Measurements from ENCODE around the gene RAB37.

Gene RAB37

DNA sequence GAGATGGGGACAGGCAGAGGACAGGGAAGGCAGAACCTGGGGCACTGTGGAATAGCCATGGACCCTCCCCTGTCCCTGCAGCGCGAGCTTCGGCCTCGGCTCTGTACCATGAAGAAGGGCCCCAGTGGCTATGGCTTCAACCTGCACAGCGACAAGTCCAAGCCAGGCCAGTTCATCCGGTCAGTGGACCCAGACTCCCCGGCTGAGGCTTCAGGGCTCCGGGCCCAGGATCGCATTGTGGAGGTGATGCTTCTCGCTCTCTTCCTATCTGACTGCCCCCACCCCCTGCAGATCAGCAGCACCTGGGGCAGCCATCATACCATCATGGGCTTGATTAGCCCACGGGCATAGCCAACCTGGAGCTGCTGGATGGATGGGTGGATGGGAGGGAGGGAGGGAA, 24.9 kb downstream of the RAB37 start:
- DNase-seq (ENCODE audit: low read depth) = no peak

DNA sequence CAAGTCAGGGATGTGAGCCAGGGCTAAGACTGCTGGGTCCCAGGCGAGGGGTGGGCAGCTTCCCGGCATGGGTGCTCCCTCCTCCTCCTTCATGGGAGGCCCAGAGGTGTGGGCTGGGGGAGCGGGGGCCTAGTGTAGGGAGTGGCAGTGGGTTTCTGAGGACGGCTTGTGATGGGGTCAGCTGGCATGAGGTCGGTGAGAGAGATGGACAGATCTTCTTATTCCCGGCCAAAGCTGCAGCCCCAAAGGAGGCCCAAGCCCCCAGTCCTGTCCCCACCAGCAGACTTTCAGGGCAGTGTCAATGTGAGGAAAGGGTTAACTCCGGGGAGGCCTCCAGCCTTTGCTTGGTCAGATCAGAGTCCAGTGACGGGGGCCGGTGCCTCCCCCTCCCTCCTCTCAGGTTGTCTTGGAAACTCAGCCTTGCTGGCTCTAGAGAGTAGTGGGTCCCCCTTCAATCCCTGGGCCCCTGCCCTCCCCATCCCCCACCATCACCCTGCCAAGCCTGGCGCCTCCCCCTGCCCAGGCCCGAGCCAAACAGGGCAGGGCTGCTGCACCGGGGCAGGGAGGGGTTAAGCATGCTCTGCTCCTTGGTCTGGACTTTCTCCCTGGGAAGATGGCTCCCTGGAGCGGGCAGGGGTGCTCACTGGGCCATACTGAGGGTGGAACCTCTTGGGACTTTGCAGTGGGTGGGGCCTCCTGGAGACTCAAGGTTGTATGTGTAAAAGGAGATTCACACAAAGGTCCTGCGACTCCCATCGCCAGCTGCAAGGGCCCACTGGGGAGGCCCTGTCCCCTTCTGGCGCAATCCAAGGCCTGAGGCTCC, 26.7 kb downstream of the RAB37 start:
- DNase-seq (ENCODE audit: low read depth) = no peak

DNA sequence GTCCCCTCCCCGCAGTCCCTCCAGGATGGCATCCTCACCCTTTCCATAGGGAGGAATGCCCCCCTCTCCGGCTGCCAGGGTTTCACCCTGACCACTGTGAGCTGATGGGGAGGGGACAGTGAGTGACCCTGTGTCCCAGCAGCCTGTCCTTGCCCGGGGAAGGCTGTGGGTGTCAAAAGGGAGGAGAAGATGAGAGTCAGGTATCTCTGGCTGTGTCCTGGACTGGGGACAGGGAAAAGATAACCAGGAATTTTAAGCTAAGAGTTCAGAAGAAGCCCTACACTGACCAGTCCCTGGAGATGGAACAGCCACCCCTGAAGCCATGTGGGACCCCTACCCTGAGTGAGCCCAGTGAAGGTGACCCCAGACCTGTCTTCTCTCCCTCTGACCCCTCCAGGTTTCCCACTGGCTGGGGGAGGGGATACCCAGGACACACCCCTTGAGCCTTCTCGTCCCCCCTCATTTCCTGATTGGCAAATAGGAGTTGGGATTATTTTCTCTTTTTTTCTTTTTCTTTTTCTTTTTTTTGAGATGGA, 27.8 kb downstream of the RAB37 start:
- no peak for DNase-seq (ENCODE audit: low read depth)

DNA sequence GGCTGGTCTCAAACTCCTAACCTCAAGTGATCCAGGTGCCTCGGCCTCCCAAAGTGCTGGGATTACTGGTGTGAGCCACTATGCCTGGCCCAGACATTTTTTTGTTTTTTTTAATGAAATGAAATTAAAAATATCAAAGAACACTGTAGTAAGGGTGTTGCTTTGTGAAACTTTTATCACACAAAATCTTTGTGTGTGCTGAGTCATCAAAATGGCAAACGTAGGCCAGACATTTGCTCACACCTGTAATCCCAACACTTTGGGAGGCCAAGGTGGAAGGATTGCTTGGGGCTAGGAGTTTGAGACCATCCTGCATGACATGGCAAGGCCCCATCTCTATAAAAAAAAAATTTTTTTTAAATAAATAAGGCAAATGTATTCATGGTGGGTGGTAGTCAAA, 29.4 kb downstream of the RAB37 start:
- no peak for DNase-seq (ENCODE audit: low read depth)

DNA sequence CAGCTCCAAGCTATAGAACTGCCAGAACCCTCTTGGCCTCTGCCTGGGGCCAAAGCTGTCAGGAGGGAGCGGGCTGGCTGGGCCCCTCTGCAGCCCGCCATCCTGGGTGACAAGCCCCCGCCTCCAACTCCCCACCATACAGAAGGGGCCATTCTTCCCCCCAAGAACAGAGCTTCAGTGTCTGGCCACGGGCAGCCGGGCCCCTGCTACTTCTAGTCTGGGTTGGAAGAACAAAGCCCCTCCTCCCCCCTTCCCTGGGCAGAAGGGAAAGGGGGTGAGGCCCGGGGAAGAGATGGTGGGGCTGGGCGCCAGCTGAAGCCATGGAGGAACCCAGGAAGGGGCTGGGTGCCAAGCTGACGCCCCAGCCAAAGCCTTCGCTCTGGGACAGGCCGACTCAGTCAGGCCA, 30.1 kb downstream of the RAB37 start:
- no peak for DNase-seq (ENCODE audit: low read depth)

DNA sequence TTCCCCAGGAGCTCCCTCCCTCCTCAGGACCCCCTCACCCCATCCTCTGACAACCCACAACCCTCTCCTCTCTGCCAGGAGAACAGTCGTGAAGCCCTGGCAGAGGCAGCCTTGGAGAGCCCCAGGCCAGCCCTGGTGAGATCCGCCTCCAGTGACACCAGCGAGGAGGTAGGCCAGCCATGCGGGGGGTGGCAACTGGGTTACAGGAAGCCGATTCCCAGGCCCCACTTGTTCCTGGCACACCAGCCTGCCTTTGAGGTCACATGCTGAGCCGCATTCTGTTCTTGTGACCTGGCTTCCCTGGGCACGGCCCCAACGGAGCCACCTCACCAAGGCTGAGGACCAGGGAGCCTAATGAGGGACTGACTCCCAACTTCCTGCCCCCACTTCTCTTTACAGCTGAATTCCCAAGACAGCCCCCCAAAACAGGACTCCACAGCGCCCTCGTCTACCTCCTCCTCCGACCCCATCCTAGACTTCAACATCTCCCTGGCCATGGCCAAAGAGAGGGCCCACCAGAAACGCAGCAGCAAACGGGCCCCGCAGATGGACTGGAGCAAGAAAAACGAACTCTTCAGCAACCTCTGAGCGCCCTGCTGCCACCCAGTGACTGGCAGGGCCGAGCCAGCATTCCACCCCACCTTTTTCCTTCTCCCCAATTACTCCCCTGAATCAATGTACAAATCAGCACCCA, 31.2 kb downstream of the RAB37 start:
- no peak for DNase-seq (ENCODE audit: low read depth)

DNA sequence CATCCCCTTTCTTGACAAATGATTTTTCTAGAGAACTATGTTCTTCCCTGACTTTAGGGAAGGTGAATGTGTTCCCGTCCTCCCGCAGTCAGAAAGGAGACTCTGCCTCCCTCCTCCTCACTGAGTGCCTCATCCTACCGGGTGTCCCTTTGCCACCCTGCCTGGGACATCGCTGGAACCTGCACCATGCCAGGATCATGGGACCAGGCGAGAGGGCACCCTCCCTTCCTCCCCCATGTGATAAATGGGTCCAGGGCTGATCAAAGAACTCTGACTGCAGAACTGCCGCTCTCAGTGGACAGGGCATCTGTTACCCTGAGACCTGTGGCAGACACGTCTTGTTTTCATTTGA, 31.7 kb downstream of the RAB37 start:
- no peak for DNase-seq (ENCODE audit: low read depth)

DNA sequence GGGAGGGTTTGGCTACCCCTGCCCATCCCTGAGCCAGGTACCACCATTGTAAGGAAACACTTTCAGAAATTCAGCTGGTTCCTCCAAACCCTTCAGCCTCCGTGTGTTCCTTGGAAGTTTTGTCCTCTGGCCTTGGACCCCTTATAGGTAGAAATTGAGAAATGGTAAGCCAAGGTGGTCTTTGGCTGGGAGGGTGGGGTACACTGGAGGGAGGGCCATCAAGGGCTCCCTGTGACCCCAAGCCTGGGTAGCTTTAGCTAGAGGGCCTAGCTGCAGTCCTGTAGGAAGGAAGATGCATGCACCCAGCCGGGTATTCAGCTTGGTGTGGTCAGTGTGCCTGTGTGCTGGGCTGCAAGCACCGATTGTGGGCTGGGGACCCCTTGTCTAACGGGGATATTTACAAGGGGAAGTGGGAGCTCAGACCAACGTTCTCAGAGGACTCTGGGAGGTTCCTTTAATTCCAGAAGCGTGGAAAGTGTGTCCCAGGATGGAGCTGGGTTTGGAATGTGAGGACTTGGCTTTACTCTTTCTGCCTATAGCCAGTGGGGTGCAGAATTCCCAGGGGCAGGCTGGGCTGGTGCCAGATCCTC, 32.3 kb downstream of the RAB37 start:
- no peak for DNase-seq (ENCODE audit: low read depth)

DNA sequence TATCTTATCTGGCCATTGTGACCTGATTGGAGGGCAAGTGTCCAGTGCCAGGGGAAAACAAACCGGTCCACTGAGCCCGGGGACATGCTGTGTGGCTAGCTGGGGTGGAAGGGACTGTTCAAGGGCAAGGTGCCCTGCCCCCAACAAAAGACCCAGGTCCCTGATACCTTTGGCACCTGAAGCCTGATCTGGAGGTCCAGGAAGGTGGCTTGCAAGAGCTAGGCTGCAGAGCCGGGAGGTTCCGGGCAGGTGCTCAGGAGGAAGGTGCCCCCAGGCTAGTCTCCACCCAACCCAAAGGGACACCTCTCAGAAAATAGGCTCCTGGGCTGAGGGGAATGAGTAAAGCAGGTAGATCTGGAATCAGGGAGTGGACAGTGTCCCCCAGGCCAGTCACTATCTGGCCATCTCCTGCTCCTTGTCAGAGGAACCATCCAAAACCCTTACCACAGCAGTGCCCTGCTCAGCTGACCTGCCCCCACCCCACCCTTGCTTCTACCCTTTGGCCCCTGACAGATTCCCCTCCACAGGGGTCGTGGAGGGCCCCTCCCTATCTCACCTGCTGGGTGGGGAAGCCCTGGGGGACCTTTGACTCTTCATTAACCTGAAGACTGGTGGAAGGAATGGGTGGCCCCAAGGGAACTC, 32.9 kb downstream of the RAB37 start:
- DNase-seq (ENCODE audit: low read depth) = no peak

DNA sequence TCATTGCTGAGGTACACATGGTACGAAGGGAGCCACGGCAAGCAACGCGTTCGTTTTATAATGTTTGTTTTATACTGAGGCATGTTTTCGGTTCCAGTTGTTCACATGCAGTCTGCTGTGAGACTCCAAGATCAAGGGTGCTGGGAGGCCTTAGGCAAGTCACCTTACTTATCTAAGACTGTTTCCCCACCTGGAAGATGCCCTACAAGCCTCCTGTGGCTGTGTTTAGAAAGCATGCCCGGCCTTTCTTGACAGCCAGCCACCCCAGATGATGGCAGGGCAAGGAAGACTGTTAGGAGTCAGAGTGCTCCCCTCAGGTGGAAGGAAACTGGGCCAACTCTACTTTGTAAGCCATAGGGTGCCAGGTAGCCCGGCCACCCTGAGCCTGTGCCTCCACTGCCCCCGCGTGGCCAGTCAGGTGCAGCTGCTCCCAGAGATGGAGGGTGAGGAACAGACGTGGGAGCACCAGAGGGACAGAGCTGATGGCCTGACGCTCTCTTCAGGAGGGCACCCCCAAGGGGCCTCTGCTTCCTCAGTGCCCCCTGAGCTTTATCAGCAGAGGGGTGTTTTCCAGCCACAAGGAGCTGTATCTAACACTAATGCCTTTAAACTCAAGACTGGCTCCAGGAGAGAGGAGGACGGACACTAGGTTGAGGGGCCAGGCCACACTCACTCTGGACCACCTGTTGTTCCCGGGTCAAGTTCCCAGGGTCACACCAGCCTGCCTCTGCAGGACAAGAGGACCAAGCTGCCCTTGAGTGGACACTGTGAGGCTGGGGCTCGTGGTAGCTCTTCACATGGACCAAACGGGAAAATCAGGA, 33.7 kb downstream of the RAB37 start:
- DNase-seq (ENCODE audit: low read depth) = no peak

DNA sequence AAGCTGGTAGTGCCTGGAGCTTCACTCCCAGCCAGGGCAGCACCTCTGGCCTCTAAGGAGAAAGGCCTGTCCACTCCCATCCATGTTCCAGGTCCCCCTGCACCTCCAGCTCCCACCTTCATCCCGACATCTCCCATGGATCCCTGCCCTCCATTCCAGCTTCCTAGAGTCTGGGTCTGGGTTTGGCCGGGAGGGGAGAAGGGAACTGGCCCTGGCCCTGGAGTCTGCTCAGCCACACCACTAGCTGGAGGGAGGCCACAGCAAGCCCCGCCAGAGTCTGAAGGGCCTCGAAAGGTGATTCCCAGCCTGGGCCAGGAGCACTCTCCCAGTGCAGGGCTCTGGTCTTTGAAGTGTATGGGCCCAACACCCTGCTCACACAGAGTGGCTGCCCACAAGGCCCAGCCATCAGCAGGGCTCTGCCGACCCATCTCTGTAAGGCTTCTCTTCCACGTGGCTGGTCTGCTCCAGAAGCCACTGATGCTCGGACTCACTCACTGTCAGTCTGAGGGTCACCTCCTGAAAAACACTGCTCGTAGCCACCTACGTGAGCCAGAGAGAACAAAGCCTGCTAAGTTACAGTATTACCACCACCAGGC, 34.4 kb downstream of the RAB37 start:
- DNase-seq (ENCODE audit: low read depth) = no peak

DNA sequence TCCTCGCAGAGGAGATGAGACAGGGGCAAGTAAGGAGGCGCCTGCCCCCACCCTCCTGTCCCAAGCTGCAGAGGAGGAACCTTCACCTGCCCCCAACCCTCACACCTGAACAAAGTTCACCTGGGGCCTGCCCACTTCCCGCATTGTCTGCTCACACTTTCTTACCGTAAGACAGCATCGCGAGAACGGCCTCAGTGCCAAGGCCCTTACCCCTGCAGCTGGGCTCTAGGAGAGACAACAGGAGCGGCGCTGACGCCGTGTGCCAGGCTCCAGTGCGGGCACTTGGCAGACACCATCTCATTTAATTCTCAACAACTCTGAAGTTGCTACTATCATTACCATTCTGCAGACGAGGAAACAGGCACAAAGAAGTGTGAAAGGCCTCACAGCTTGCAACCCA, 35.0 kb downstream of the RAB37 start:
- no peak for DNase-seq (ENCODE audit: low read depth)

DNA sequence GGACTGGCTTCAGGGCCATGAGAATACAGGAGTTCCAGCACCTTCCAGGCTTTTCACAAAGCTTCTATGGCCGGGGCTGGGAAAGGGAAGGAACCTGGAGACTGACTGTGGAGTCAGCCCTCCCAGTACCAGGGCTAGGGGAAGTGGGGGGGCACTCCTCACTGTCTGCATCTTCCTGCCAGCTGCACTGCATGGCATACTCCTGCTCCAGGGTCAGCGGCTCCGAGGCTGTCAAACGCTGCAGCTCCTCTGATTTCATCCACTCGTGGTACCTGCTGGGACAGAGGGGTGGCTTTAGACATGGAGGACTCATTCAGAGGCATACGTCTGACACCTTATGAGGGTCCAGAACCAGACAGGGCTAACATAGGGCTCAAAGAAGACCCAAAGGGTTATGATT, 36.4 kb downstream of the RAB37 start:
- no peak for DNase-seq (ENCODE audit: low read depth)

DNA sequence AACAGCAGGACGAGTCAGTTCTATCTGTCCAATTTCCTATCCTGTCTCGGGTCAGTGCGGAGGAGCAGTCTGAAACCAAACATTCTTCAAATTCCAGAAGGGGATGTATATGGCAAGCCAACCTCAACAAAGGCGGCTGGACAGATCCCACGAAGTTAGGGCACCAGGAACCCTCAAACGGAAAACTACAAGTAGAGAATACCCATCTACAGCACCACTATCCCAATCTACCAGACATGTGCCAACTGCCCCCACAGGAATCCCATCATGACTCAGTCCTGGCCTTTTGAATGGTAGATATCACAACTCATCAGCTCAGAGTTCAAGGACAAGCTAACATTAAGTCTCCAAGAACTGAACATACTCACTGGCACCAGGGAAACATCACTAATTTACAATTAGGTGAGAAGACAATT, 36.8 kb downstream of the RAB37 start:
- DNase-seq (ENCODE audit: low read depth) = no peak

DNA sequence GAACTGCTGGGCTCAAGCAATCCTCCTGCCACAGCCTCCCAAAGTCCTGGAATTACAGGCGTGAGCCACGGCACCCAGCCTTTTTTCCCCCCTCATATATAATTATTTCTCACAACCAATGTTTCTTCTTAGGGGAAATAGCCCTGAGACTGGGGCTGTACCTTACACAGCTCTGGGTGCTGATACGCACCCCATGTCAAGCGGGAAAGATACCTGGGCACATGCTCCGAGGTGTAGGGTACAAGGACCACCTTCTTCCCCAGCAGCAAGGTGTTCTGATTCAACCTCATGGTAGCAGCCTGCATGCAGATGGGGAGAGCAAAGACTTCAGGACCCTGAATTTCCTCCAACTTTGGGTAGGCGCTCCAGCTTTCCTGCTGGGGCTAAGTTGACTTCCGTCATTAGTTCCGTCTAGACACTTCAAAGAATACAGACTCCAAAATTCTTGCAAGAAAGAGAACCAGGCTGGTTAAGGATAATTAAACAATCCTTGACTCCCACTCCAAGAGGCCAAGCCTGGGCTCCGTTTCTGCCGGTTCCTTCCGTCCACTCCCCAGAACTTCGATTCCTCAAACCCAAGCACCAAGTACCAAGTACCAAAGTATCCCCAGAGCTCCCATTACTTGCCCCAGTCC, 38.5 kb downstream of the RAB37 start:
- no peak for DNase-seq (ENCODE audit: low read depth)

DNA sequence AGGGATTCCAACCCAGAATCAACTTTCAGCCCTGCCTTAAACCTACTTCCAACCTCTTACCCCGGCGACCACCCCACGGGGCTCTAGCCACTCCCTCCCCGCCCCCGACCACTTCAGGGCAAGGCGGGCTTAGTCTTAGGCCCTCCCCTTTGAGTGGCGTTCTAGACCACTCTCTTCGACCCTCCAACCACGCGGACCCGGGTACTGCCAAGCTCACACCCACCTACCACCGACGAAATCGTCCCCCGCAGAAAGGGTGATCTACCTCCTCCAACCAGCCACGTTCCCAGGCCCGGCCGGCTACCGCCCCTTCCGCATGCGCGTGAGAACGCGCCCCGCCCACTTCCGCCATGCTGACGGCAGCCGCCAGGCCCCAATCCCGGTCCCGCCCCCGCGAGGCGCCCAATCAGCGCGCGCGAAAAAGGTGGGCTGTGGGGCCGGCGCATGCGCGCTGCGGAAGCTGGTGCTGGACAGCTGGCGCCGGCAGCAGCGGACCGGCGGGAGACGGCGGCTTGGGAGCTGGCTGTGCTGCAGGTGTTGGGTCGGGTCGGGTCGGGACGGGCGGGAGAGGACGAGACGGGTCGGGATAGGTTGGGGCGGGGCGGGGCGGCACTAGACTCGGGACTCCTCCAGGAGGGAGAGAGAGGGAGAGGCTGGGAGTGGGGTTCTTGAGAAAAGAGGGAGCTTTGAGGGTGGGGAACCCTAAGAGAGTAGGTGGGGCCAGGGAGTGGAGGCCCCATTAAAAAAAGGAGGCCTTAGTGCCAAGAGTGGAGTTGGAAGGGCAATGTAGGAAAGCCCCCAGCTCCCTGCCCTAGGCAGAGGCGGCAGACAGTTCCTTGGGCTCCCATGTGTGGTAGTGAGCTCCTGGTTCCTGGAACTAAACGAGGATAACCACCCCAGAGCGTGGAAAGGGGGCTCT, 39.2 kb downstream of the RAB37 start, which contains the start of gene NAT9:
NAT9 (minus strand) TSS at position 302 of the 919 bp plus-strand sequence. CDS start 647 bp downstream, outside the sequence.
- peak; percentile 56 for DNase-seq (ENCODE audit: low read depth)

DNA sequence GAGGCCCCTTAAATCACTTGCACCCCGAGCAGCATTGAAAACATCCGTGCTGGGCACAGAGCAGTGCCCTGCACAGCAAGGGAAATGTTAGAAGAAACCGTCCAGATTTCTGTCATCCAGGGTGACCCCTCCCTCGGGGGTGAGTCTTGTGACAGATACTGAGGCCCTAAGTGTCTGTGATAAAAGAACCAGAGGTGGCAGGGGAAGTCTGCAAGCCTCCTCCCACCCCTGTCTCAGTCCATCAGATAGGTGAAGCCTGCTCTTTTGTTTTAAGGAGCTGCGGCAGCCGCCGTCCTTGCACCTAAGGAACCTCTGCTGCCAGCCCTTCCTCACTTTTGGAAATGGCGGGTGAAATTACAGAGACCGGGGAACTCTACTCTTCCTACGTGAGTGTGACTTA, 39.9 kb downstream of the RAB37 start:
- no peak for DNase-seq (ENCODE audit: low read depth)

DNA sequence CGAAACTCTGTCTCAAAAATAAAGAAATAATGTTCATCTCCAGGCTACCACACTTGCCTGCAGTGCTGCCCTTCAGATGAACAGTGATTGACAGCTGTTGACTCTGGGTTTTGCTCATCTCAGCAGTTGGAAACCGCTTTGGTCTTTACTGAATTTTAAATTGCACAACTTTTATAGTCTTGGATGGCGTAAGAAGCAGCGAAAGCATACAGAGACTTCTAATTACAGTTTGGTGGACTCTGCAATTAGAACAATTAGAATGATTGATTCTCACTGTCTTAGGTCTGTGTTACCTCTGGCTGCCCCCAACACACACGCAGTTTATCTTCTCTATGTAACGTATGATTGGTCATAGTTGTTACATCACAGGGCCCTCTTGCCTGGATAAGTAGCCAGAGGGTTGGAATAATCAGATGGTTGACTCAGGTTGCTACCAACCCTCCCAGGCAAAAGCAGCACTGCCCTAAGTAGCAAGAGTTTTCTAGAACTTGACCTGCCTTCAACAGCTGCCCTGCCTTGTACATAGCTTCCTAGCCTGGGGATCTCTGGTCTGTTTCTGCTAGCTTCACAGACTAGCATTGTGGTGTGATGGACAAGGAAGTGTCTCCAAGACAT, 41.0 kb downstream of the RAB37 start:
- DNase-seq (ENCODE audit: low read depth) = no peak

DNA sequence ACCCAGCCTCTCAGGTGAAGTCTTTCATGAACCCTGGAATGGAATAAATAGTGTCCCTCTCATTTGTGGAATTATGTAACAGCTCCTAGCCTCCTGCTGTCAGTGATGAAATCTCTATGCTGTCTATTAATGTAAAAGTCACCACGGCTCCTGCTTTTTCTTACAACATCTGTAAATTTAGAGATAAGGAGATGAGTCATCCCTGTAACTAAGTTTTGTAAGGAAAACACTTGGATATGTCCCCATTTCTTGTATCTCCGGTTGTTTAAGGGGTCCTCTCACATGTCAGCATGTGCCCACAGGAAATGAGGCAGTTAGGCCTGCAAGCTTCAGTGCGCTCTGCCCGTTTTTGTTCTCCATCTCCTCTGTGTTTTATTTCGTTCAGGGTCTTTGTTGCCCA, 41.9 kb downstream of the RAB37 start:
- no peak for DNase-seq (ENCODE audit: low read depth)

All from HS-5 (cell line).